Right atrium auricular region (tissue), 2 donors: ENCODE data around the gene ARL8B. TPM values are rescaled to one million over a fixed set of nuclear protein-coding genes. Genes with fewer than 3 reads are reported as not detected.
"Not testable (repeated sequence)": the region's sequence is repeated elsewhere in the genome, so short reads cannot be mapped to it uniquely, and the experiment has no call there.

Source experiments
- DNase-seq: peaks from one replicate; pipeline ENCODE4 v3.0.0-alpha.2; 2019; ENCODE audit warnings: low spot score
- H3K27ac ChIP-seq, 2 donors: fragments of 200-600 bp; sonication (generic); 1 replicate in 1 of 2; 2 replicates in 1 of 2; pipeline ENCODE4 v1.5.1; 2016 to 2019
- H3K27me3 ChIP-seq, 2 donors: fragments of 200-600 bp; sonication (generic); one replicate each; pipeline versions ENCODE4 v1.5.1 to v1.6.0; 2017 to 2019
- H3K36me3 ChIP-seq: fragments of 200-600 bp; sonication (generic); one replicate; pipeline ENCODE4 v1.5.1; 2016
- H3K4me1 ChIP-seq, 2 donors: fragments of 200-600 bp; sonication (generic); one replicate each; pipeline versions ENCODE4 v1.5.1 to v1.6.0; 2017 to 2019
- H3K4me3 ChIP-seq, 2 donors: fragments of 200-600 bp; sonication (generic); 1 replicate in 1 of 2; 2 replicates in 1 of 2; pipeline ENCODE4 v1.5.1; 2017 to 2019; ENCODE audit warnings: mild to moderate bottlenecking in 1 of 2, moderate library complexity in 1 of 2
- H3K9me3 ChIP-seq, 2 donors: fragments of 200-600 bp; sonication (generic); one replicate each; pipeline ENCODE4 v1.5.1; 2019
- total RNA-seq, 2 donors: library from RNA; depleted of rRNA; stranded (reverse); fragments of >200 nt; gene quantifications; one replicate each; pipeline ENCODE4 v1.1.0, GENCODE V29; 2016
- TF ChIP-seq, protein P1 (sequence below), 2 donors: fragments of 200-600 bp; sonication (generic); IDR thresholded peaks; one replicate each; pipeline ENCODE4 v1.5.1; 2019; ENCODE audit warnings: antibody characterized with exemption in 2 of 2

The ARL8B gene
- total RNA-seq, 2 donors from 2014 or later: 33.9 to 35.6 TPM

- H3K4me3 ChIP-seq: no peak overlapping the region
Measured at GRCh38 chr3:5165698-5166097, 43.6 kb downstream of the ARL8B start.

DNA sequence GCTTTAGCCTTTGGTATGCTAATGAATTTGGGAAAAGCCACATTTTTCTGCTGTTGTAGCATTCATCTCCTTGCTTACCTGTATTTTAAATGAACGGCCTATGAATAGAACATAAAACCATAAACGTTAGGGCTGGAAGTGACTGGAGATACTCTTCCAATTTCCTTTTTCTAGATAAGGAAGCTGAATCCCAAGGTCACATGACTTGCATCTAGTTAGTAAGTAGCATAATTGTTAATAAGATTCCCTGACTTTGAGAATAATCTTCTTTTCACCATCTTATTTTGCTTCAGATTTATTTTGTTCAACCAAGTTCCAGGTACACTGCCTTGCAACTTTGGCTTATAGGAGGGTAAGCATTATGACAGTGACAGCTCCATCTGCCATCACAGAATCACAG lies 44.8 kb downstream of the ARL8B start:
- Histone ChIP-seq H3K27ac (no peak overlapping the region), H3K4me1 (peaks cover 0 to 19% of the 10 kb centered on the region in 2 donors), H3K27me3 (no peaks in the 10 kb centered on the region), H3K4me3 (no peak overlapping the region), H3K9me3 (no peaks in the 10 kb centered on the region), H3K36me3 (peaks cover 11% of the 10 kb centered on the region)
- TF ChIP-seq, protein P1, sequence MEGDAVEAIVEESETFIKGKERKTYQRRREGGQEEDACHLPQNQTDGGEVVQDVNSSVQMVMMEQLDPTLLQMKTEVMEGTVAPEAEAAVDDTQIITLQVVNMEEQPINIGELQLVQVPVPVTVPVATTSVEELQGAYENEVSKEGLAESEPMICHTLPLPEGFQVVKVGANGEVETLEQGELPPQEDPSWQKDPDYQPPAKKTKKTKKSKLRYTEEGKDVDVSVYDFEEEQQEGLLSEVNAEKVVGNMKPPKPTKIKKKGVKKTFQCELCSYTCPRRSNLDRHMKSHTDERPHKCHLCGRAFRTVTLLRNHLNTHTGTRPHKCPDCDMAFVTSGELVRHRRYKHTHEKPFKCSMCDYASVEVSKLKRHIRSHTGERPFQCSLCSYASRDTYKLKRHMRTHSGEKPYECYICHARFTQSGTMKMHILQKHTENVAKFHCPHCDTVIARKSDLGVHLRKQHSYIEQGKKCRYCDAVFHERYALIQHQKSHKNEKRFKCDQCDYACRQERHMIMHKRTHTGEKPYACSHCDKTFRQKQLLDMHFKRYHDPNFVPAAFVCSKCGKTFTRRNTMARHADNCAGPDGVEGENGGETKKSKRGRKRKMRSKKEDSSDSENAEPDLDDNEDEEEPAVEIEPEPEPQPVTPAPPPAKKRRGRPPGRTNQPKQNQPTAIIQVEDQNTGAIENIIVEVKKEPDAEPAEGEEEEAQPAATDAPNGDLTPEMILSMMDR (IDR thresholded peaks at IDR 0.05): no peak
- DNase-seq: no peak

More at GRCh38 chr3:5165698-5166097, 43.6 kb downstream of the ARL8B start:
- TF ChIP-seq, protein P1 (IDR thresholded peaks at IDR 0.05): no peak
- Histone ChIP-seq H3K4me1 (peaks cover 0 to 30% of the 10 kb centered on the region in 2 donors), H3K27me3 (no peaks in the 10 kb centered on the region), H3K9me3 (no peaks in the 10 kb centered on the region), H3K36me3 (no peaks in the 10 kb centered on the region), H3K27ac (no peak overlapping the region)
- DNase-seq: no peak

DNA sequence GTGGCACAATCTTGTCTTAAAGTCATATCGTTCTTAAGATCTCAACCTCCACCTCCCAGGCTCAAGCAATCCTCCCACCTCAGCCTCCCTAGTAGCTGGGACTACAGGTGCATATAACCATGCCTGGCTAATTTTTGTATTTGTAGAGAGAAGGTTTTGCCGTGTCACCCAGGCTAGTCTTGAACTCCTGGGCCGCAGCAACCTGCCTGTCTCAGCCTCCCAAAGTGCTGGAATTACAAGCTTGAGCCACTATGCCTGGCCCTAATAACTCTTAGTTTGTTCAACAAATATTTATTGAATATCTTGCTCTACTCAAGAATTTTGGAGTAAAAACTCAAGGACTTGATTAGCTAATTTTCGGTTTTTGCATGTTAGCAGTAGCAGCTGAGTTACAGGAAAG lies 46.0 kb downstream of the ARL8B start:
- DNase-seq: no peak

GRCh38 chr3:5169807-5170206 lies 47.7 kb downstream of the ARL8B start:
- H3K27ac ChIP-seq: no peak overlapping the region
- H3K36me3 ChIP-seq: peaks cover 25% of the 10 kb centered on the region
- no peaks in the 10 kb centered on the region for H3K27me3 ChIP-seq
- no peak overlapping the region for H3K4me3 ChIP-seq
- peaks cover 0 to 8% of the 10 kb centered on the region in 2 donors for H3K4me1 ChIP-seq
- no peaks in the 10 kb centered on the region for H3K9me3 ChIP-seq
- TF ChIP-seq, protein P1 (IDR thresholded peaks at IDR 0.05): no peak
- DNase-seq: no peak

More for the DNA sequence above, 46.0 kb downstream of the ARL8B start:
- Histone ChIP-seq H3K4me3 (no peak overlapping the region), H3K27ac (no peak overlapping the region), H3K4me1 (peaks cover 0 to 10% of the 10 kb centered on the region in 2 donors), H3K27me3 (no peaks in the 10 kb centered on the region), H3K36me3 (peaks cover 23% of the 10 kb centered on the region), H3K9me3 (no peaks in the 10 kb centered on the region)
- TF ChIP-seq, protein P1 (IDR thresholded peaks at IDR 0.05): no peak

DNA sequence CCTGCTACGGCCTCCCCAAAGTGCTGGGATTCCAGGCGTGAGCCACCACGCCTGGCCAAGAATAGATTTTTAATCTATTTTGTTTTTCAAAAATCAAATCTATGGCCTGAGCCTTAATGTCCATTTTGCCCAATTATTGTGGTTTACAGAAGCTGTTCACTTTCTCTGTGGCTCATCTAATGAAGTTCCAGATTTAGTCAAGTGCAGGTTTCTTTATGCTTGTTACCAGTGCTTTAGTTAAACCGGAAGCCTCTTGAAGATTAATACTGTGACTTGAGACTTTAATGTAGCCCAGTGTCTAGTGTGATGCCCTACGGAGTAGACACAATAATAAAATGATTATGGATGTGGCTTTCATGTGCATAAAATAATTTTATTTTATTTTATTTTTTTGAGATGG lies 48.9 kb downstream of the ARL8B start:
- no peaks in the 10 kb centered on the region for H3K27me3 ChIP-seq
- H3K36me3 ChIP-seq: peaks cover 34% of the 10 kb centered on the region
- no peaks in the 10 kb centered on the region for H3K9me3 ChIP-seq
- H3K4me3 ChIP-seq: no peak overlapping the region
- H3K27ac ChIP-seq: no peak overlapping the region
- TF ChIP-seq, protein P1 (IDR thresholded peaks at IDR 0.05): no peak
- DNase-seq: no peak
- H3K4me1 ChIP-seq: no peaks in the 10 kb centered on the region

DNA sequence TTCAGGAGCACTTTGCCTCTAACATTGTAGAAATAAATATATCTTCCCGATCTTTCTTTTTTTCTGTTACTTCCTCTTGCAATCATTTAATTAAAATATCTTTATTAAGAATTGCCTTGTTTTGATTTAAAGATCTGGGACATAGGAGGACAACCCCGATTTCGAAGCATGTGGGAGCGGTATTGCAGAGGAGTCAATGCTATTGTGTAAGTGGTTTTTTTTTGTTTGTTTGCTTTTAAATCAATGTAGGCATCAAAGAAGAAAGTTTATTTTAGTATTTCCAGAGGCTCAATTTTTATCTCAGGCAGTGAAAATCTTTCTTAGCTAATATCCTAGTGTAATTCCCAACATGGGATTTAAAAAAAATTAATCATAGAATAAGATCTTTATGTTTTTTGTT lies 49.9 kb downstream of the ARL8B start:
- TF ChIP-seq, protein P1 (IDR thresholded peaks at IDR 0.05): no peak

GRCh38 chr3:5179036-5179435 lies 56.9 kb downstream of the ARL8B start:
- H3K4me1 ChIP-seq, H3K9me3 ChIP-seq, H3K27ac ChIP-seq, H3K27me3 ChIP-seq, H3K4me3 ChIP-seq, DNase-seq: not testable (repeated sequence)
- H3K36me3 ChIP-seq: peaks cover 63% of the 10 kb centered on the region

More for the DNA sequence above, 49.9 kb downstream of the ARL8B start:
- Histone ChIP-seq H3K36me3 (peaks cover 43% of the 10 kb centered on the region), H3K27me3 (no peaks in the 10 kb centered on the region), H3K4me1 (no peaks in the 10 kb centered on the region), H3K4me3 (no peak overlapping the region), H3K9me3 (no peaks in the 10 kb centered on the region), H3K27ac (no peak overlapping the region)
- no peak for DNase-seq
